Uterus (tissue), 4 donors: ENCODE data around the gene PLIN3. TPM values are rescaled to one million over a fixed set of nuclear protein-coding genes. Genes with fewer than 3 reads are reported as not detected.

ENCODE experiments used
- DNase-seq, 2 donors: peaks; one replicate each; pipeline ENCODE4 v3.0.0-alpha.2; 2019 to 2020
- H3K27ac ChIP-seq, 2 donors: fragments of 200-600 bp; sonication (generic); 1 replicate in 1 of 2; 2 replicates in 1 of 2; pipeline ENCODE4 v1.5.1; 2016 to 2018
- H3K27me3 ChIP-seq, 2 donors: fragments of 200-600 bp; sonication (generic); one replicate each; pipeline ENCODE4 v1.5.1; 2018 to 2019; ENCODE audit warnings: control low read depth in 1 of 2
- H3K36me3 ChIP-seq, 2 donors: fragments of 200-600 bp; sonication (generic); one replicate each; pipeline ENCODE4 v1.5.1; 2019; ENCODE audit warnings: control low read depth in 1 of 2
- H3K4me1 ChIP-seq, 2 donors: fragments of 200-600 bp; sonication (generic); one replicate each; pipeline ENCODE4 v1.5.1; 2018 to 2019; ENCODE audit warnings: control low read depth in 1 of 2
- H3K4me3 ChIP-seq, 2 donors: fragments of 200-600 bp; sonication (generic); 1 replicate in 1 of 2; 2 replicates in 1 of 2; pipeline ENCODE4 v1.5.1; 2018 to 2019; ENCODE audit warnings: mild to moderate bottlenecking in 1 of 2
- H3K9me3 ChIP-seq, 2 donors: fragments of 200-600 bp; sonication (generic); one replicate each; pipeline ENCODE4 v1.5.1; 2019; ENCODE audit warnings: control low read depth in 1 of 2
- POLR2A ChIP-seq, 2 donors: fragments of 450-650 bp; IDR thresholded peaks; one replicate each; pipeline ENCODE4 v1.6.1; 2016; ENCODE audit warnings: antibody characterized with exemption in 2 of 2, mild to moderate bottlenecking in 1 of 2, moderate library complexity in 1 of 2
- intact Hi-C: fragments of 100-400 bp; cut with DNase I; formaldehyde crosslinking; loops from one replicate; pipeline ENCODE4 v1.15.1; 2023; ENCODE audit warnings: low total_unique reads
- total RNA-seq, 4 donors: library from RNA; depleted of rRNA in 3 of 4; stranded (reverse); fragments of >200 nt in 3 of 4; gene quantifications; one replicate each; pipeline versions ENCODE4 v1.1.0 to v1.2.4, GENCODE V29; 2014 to 2023
- TF ChIP-seq, protein P1 (sequence below), 4 experiments: fragments of 200-600 bp in 2 of 4; fragments of 450-650 bp in 2 of 4; sonication (generic) in 2 of 4; IDR thresholded peaks; one replicate each; pipeline ENCODE4 v1.5.1; 2016 to 2019; ENCODE audit warnings: antibody characterized with exemption in 4 of 4, mild to moderate bottlenecking in 2 of 4, moderate library complexity in 1 of 4
- donor health status: DM: yes; HTN: yes; CAD: no.

Gene PLIN3
- total RNA-seq, 4 donors from 2014 or later: 18.7 to 60.8 (median 27.9) TPM

DNA sequence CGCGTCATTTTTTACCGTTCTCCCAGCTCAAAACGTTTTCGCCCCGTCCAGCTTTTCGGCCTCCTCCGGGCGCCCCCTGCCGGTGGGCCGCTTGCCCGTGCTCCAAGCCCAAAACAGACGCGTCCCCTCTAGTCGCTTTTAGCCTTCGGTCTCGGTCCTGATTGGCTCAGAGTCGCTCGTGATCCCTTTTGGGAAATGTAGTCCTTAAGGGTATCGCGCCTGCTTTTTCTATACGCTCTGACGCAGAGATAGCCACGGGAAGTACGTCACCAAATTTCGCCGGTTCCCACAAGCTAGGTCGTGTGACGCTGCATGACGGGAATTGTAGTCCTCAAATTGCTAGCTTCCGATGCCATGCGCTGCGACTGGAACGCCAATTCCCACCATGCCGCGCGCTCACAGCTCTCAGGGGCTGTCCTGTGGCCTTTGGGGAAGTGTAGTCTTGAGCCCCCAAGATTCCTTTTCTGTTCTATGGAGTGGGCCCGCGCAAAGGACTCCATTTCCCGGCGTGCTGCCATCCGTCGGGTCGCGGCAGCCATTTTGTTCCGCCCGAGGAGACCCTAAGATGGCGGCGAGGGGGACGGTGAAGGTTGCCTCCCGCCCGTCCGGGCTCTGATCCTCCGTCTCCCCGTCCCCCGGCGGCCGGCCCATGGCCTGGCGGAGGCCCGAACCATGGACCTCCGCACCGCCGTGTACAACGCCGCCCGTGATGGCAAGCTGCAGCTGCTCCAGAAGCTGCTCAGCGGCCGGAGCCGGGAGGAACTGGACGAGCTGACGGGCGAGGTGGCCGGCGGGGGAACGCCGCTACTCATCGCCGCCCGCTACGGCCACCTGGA lies 76.1 kb downstream of the PLIN3 start, which contains the start of gene FEM1A:
FEM1A (plus strand) TSS at position 552 of the 836 bp plus-strand sequence; CDS start at position 673, 121 bp downstream.
- peak within 1 kb of the TSS; percentile 83 to 95 for H3K4me3 ChIP-seq
- H3K9me3 ChIP-seq: no peaks in the 10 kb centered on the region
- H3K4me1 ChIP-seq: peaks cover 0 to 15% of the 10 kb centered on the region in 2 donors
- DNase-seq: peak; percentile 99 to 100
- TF ChIP-seq POLR2A (IDR thresholded peaks at IDR 0.05): peak; percentile 56 to 75
- TF ChIP-seq, protein P1, sequence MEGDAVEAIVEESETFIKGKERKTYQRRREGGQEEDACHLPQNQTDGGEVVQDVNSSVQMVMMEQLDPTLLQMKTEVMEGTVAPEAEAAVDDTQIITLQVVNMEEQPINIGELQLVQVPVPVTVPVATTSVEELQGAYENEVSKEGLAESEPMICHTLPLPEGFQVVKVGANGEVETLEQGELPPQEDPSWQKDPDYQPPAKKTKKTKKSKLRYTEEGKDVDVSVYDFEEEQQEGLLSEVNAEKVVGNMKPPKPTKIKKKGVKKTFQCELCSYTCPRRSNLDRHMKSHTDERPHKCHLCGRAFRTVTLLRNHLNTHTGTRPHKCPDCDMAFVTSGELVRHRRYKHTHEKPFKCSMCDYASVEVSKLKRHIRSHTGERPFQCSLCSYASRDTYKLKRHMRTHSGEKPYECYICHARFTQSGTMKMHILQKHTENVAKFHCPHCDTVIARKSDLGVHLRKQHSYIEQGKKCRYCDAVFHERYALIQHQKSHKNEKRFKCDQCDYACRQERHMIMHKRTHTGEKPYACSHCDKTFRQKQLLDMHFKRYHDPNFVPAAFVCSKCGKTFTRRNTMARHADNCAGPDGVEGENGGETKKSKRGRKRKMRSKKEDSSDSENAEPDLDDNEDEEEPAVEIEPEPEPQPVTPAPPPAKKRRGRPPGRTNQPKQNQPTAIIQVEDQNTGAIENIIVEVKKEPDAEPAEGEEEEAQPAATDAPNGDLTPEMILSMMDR (IDR thresholded peaks at IDR 0.05): peak; percentile 94 to 99 (median 97)
- intact Hi-C loops: no loop called here
- H3K27ac ChIP-seq: peak within 1 kb of the TSS; percentile 86 to 96
- H3K27me3 ChIP-seq: no peaks in the 10 kb centered on the region
- no peaks in the 10 kb centered on the region for H3K36me3 ChIP-seq

Other genes starting within 250 kb of the PLIN3 start
- gene TNFAIP8L1, start 228.2 kb downstream of the PLIN3 start, total RNA-seq: 10 to 100 TPM in 1 of 4 donors, 1 to 10 TPM in 2, under 1 TPM in 1; 0.77 to 20.6 (median 9.1) TPM
- gene MYDGF, start 197.3 kb downstream of the PLIN3 start, total RNA-seq: 10 to 100 TPM; 21.8 to 63.5 (median 44.4) TPM
- gene DPP9, start 143.8 kb downstream of the PLIN3 start, total RNA-seq: 100 to 1,000 TPM in 1 of 4 donors, 10 to 100 TPM in 3; 17.8 to 194 (median 48.5) TPM
- 10 to 100 TPM in 3 of 4 donors, 1 to 10 TPM in 1; 9.4 to 12.4 (median 10.6) TPM for gene FEM1A, start 75.9 kb downstream of the PLIN3 start, total RNA-seq
- 10 to 100 TPM in 1 of 4 donors, 1 to 10 TPM in 2, under 1 TPM in 1; under 0.01 to 13.0 (median 2.3) TPM for gene TICAM1, start 36.0 kb downstream of the PLIN3 start, total RNA-seq
- under 1 TPM in 2 of 4 donors, not detected in 2; 0.26 to 0.70 TPM for gene ARRDC5, start 35.2 kb upstream of the PLIN3 start, total RNA-seq
- 10 to 100 TPM in 1 of 4 donors, under 1 TPM in 2, not detected in 1; 0.46 to 21.8 (median 0.77) TPM for gene UHRF1, start 41.8 kb upstream of the PLIN3 start, total RNA-seq
- 10 to 100 TPM; 18.4 to 94.7 (median 25.6) TPM for gene KDM4B, start 101.4 kb upstream of the PLIN3 start, total RNA-seq